Measurements from ENCODE around the gene BMP2K. TPM values are rescaled to one million over a fixed set of nuclear protein-coding genes. Genes with fewer than 3 reads are reported as not detected.

BMP2K gene
- total and polyA plus RNA-seq, 2 of the 8 experiments (the other 6 are each of a cell fraction or from before 2014, with no cell fraction given): 15.6 to 24.1 TPM

GRCh38 chr4:78753091-78753490, 23.1 kb upstream of the BMP2K start:
- no peak overlapping the region for H2BK20ac ChIP-seq (ENCODE audit: low read length)
- H3K79me2 ChIP-seq (ENCODE audit: control insufficient read depth in 1 of 2, insufficient read depth in 2 of 2, low read length in 2 of 2): no peaks in the 10 kb centered on the region
- no peak overlapping the region for H4K5ac ChIP-seq (ENCODE audit: insufficient read length, low read depth, low read length)
- 93% methylated on average over 2 of the region's 2 CpGs; no CpG with 5 or more reads in 1 of the 2 experiments for WGBS, 2 experiments (ENCODE audit: extremely low coverage in 1 of 2, insufficient coverage in 1 of 2, insufficient read length in 1 of 2, insufficient replicate concordance in 2 of 2, low coverage in 1 of 2, low lambda C conversion rate in 2 of 2, missing lambda C conversion rate in 1 of 2)
- H4K91ac ChIP-seq (replicated peaks; ENCODE audit: insufficient read length, low read length): no peak overlapping the region
- H4K20me1 ChIP-seq (replicated peaks in 1 of 2; ENCODE audit: control insufficient read depth in 1 of 2, insufficient read depth in 2 of 2, low read length in 2 of 2): no peaks in the 10 kb centered on the region
- H3K14ac ChIP-seq (ENCODE audit: insufficient read length): no peak overlapping the region
- no peak overlapping the region for H2AFZ ChIP-seq (ENCODE audit: low read length)
- H2BK12ac ChIP-seq (ENCODE audit: low read depth, low read length): no peak overlapping the region
- H3K18ac ChIP-seq (ENCODE audit: extremely low read depth, low read length): no peak overlapping the region
- POLR2A ChIA-PET (ENCODE audit: partially characterized antibody): no interaction called here
- H3K36me3 ChIP-seq (ENCODE audit: control insufficient read depth in 2 of 4, insufficient read depth in 4 of 4, low read length in 3 of 4): no peaks in the 10 kb centered on the region
- H3K9me3 ChIP-seq (ENCODE audit: insufficient read depth in 2 of 2, low read depth in 1 of 2, low read length in 1 of 2): no peaks in the 10 kb centered on the region
- H3K27ac ChIP-seq (ENCODE audit: low read depth, low read length): no peak overlapping the region
- no peak for DNase-seq (ENCODE audit: low read depth in 1 of 2, low spot score in 2 of 2)
- H3K4me3 ChIP-seq (ENCODE audit: extremely low read depth in 1 of 4, insufficient read depth in 2 of 4, low read depth in 3 of 4, low read length in 4 of 4): no peak overlapping the region
- no peak overlapping the region for H2BK15ac ChIP-seq (ENCODE audit: low read length)
- H3K9ac ChIP-seq (replicated peaks in 1 of 4; ENCODE audit: extremely low read depth in 1 of 4, low read depth in 3 of 4, low read length in 3 of 4): no peak overlapping the region
- no peak overlapping the region for H3K4ac ChIP-seq (replicated peaks; ENCODE audit: insufficient read length, low read depth, low read length)
- no peak overlapping the region for H4K8ac ChIP-seq (ENCODE audit: extremely low read depth, insufficient read depth, low read length)
- H3K79me1 ChIP-seq (ENCODE audit: low read depth, low read length): no peaks in the 10 kb centered on the region
- H2BK5ac ChIP-seq (ENCODE audit: low read depth, low read length): no peak overlapping the region
- FAIRE-seq: no peak
- H3K56ac ChIP-seq (replicated peaks; ENCODE audit: insufficient read length, low read depth, low read length): no peak overlapping the region
- no peak overlapping the region for H2AK5ac ChIP-seq (ENCODE audit: low read depth, low read length)
- no peaks in the 10 kb centered on the region for H3K23me2 ChIP-seq (ENCODE audit: low read depth, low read length)
- H3K4me2 ChIP-seq (ENCODE audit: insufficient read depth in 1 of 2, low read depth in 2 of 2, low read length in 2 of 2): no peak overlapping the region
- H3K23ac ChIP-seq (ENCODE audit: insufficient read length): no peak overlapping the region
- H3K4me1 ChIP-seq (replicated peaks in 1 of 4; ENCODE audit: control insufficient read depth in 3 of 4, insufficient read depth in 4 of 4, low read length in 3 of 4): no peaks in the 10 kb centered on the region
- H2BK120ac ChIP-seq (replicated peaks; ENCODE audit: low read depth, low read length): no peak overlapping the region
- no peaks in the 10 kb centered on the region for H3K27me3 ChIP-seq (replicated peaks in 1 of 4; ENCODE audit: control insufficient read depth in 3 of 4, extremely low read depth in 1 of 4, insufficient read depth in 3 of 4, low read length in 3 of 4)
- CTCF ChIA-PET (ENCODE audit: partially characterized antibody): interaction anchor here (1.4 to 3.0 kb wide), 3 partner anchors 28 to 140 kb away, joined by 3 to 10 read pairs (median 3); no protein-coding TSS in a partner anchor
- TF ChIP-seq JUN (IDR thresholded peaks at IDR 0.05; ENCODE audit: low read depth, low read length): no peak
- no peak for TF ChIP-seq ZNF274 (IDR thresholded peaks at IDR 0.05; ENCODE audit: borderline replicate concordance, extremely low read depth, low read length)
- no peak for TF ChIP-seq RNF2 (IDR thresholded peaks at IDR 0.05; ENCODE audit: borderline replicate concordance, low read depth, low read length, missing control alignments, poor library complexity, severe bottlenecking)
- TF ChIP-seq RXRA (IDR thresholded peaks at IDR 0.05; ENCODE audit: insufficient read depth, low read depth, low read length): no peak
- TF ChIP-seq E2F6 (IDR thresholded peaks at IDR 0.05): no peak
- TF ChIP-seq SIX5 (IDR thresholded peaks at IDR 0.05; ENCODE audit: low read depth, low read length): no peak
- no peak for TF ChIP-seq TCF12 (IDR thresholded peaks at IDR 0.05; ENCODE audit: low read depth, low read length)
- TF ChIP-seq SRF (IDR thresholded peaks at IDR 0.05; ENCODE audit: low read depth, low read length): no peak
- no peak for TF ChIP-seq POLR2A (IDR thresholded peaks at IDR 0.05; ENCODE audit: control extremely low read depth in 1 of 2, low read depth in 2 of 2, low read length in 2 of 2)
- no peak for TF ChIP-seq YY1 (IDR thresholded peaks at IDR 0.05; ENCODE audit: low read depth, low read length)
- no peak for TF ChIP-seq EP300 (IDR thresholded peaks at IDR 0.05; ENCODE audit: borderline replicate concordance in 1 of 2, low read depth in 2 of 2, low read length in 2 of 2)
